Erythroblast (primary cell): ENCODE measurements around the gene ACBD5.

Source experiments
- GATA1 ChIP-seq: IDR thresholded peaks from 2 replicates; pipeline ENCODE4 v1.6.1; 2011; ENCODE audit warnings: low read depth, mild to moderate bottlenecking, control low read depth, low read length, moderate library complexity
- POLR2A ChIP-seq: IDR thresholded peaks from 2 replicates; pipeline ENCODE4 v1.6.1; 2011; ENCODE audit warnings: mild to moderate bottlenecking, low read length

- TF ChIP-seq POLR2A, result no peak
- no peak for TF ChIP-seq GATA1
These were observed 87.9 kb downstream of the ACBD5 start for GRCh38 chr10:27152687-27153086.
